GM18858 (cell line): Measurements from ENCODE around the gene PLCH1.

Experiments used
- ATAC-seq: cut with Tn5 transposase; IDR thresholded peaks from one replicate; pipeline ENCODE4 v1.9.1; 2021; ENCODE audit not compliant: unreplicated experiment

The PLCH1 gene

GRCh38 chr3:155701882-155702465 lies 42.9 kb downstream of the PLCH1 start:
- peak; percentile 67 for ATAC-seq

- ATAC-seq: no peak
These were observed 47.3 kb downstream of the PLCH1 start for GRCh38 chr3:155697542-155697941.

DNA sequence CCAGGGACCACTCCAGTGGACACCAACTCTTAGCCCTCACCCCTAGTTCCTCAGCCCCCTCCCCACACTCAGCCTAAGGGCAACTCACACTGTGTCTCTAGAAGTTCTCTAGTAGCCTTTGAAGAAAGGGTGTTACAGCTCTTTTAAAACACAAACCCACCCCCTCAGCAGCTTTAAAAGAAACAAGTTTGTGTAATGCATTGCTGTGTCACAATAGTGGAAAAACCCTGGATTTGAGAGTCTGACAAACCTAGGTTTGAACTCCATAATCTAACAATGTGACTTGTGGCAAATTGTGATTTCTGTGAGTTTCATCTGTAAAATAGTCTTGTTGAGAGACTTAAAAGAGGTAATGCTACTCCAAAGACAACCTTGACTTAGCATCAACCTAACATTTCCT lies 54.0 kb downstream of the PLCH1 start:
- ATAC-seq: no peak

GRCh38 chr3:155688481-155688880 lies 56.4 kb downstream of the PLCH1 start:
- no peak for ATAC-seq

GRCh38 chr3:155683344-155683720 lies 61.5 kb downstream of the PLCH1 start:
- no peak for ATAC-seq

GRCh38 chr3:155682426-155683343 lies 62.2 kb downstream of the PLCH1 start:
- ATAC-seq: no peak

DNA sequence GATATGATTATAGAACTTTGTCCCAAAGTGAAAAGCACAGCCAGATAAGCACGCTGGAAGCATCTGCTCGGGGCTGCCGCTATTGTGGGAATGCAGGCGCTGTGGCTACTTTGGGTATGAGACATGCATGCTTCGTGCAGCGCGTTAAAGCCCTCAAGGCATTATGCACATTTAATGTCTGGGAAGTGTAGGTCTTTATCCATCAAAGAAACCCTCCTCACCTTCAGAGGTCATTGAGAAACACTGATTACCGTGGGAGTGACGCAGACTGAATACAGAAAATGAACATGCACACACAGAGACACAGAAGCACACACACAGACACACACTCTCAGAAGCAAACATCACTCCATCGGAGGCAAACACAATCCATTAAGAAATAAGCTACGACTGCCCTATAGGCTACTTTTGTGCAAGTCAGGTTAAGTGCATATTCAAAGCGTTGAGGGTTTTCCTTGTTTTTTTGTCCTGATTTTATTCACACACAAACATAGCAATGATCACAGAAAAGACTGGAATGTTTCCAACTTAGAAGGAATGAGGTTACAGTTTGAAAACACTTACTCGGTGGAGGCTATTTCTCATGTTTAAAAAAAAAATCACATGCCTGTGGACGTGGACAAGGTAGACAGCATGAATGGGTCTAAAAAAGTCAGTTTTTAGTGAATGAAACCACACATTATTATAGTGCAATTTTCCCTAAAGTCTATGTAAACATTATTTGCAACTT lies 68.5 kb downstream of the PLCH1 start:
- ATAC-seq: no peak

GRCh38 chr3:155675094-155675493 lies 69.8 kb downstream of the PLCH1 start:
- ATAC-seq: no peak

- no peak for ATAC-seq
These were observed 71.5 kb downstream of the PLCH1 start for GRCh38 chr3:155673421-155673820.

- ATAC-seq: no peak
These were observed 74.5 kb downstream of the PLCH1 start for GRCh38 chr3:155670335-155670734.

DNA sequence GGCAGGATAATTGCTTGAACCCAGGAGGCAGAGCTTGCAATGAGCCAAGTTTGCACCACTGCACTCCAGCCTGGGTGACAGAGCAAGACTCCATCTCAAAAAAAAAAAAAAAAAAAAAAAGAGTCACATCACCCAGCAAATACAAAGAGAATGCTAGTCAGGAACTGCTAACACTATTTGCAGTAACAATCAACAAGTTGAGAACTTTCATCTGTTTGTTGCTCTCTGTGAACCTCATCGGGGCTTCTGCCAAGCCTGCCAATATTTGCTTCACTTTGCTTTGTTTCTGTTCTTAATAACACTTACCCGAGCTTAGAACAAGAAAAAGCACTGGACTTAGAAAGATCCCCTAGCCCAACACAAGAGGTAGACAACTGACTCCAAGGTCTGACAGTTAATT lies 76.9 kb downstream of the PLCH1 start:
- no peak for ATAC-seq

DNA sequence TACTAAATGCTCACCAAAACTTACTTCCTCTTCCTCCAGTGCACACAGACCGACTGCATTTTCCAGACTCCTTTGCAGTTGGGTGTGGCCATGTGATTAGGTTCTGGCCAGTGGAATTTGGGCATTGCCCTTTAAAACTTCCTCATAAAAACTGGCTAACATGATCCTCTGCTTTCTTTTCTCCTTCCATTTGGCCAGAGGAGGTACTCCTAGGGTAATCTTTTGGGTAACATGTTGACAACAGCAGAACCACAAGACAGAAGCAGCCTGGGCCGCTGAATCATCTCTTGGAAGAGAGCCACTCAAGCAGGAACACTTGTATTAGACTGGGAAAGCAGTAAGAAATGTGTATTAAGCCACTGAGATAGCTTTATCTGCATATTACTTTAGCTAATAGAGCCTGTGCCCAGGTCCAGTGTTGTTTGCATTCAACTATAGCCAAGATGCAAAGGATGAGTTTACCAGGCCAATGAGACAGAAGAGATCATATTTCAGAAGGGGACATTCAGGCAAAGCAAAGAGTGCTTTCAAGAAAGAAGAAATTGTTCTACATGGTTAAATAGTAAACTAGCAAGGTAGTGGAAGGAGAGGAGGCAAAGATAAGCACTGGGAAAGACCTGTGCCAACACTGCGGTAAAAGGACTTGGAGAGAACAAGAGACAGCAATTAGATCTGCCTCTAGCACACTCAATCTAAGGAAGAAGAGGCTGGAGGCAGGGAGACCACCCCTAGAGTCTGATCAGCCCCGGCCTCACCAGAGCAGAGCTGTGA lies 79.8 kb downstream of the PLCH1 start:
- no peak for ATAC-seq

GRCh38 chr3:155663467-155664212 lies 81.2 kb downstream of the PLCH1 start:
- ATAC-seq: no peak

GRCh38 chr3:155661760-155662159 lies 83.1 kb downstream of the PLCH1 start:
- ATAC-seq: no peak

DNA sequence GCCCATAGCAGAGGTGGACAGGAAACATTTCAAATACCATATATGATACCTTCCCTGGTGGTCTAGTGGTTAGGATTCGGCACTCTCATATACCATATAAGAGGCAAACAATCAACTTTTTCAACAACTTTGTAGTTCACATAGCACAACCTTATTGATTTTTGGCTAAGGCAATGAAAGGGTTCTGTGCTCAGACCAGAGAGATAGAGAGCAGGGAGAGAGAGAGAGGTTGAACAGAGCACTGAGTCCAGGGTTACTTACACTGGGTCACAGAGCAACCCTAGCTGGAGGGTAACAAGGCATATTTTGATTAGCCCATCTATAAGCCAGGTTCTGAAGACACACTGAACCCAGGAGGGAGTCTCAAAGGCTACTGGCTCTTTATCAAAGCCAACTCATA lies 83.8 kb downstream of the PLCH1 start:
- ATAC-seq: no peak

GRCh38 chr3:155658671-155659261 lies 86.1 kb downstream of the PLCH1 start:
- ATAC-seq: no peak

- ATAC-seq: no peak
These were observed 86.9 kb downstream of the PLCH1 start for GRCh38 chr3:155658006-155658405.

GRCh38 chr3:155657161-155657560 lies 87.7 kb downstream of the PLCH1 start:
- no peak for ATAC-seq

- ATAC-seq: no peak
These were observed 88.4 kb downstream of the PLCH1 start for GRCh38 chr3:155656466-155656865.
